GM19025 (cell line): Measurements from ENCODE around the gene DYNC1H1.

Experiments used
- ATAC-seq: cut with Tn5 transposase; IDR thresholded peaks from one replicate; pipeline ENCODE4 v1.9.1; 2021; ENCODE audit warnings: mild to moderate bottlenecking, low read depth, moderate library complexity; ENCODE audit not compliant: unreplicated experiment

DYNC1H1 gene

GRCh38 chr14:102085948-102086708, 121.8 kb downstream of the DYNC1H1 start:
- ATAC-seq = peak; percentile 8

DNA sequence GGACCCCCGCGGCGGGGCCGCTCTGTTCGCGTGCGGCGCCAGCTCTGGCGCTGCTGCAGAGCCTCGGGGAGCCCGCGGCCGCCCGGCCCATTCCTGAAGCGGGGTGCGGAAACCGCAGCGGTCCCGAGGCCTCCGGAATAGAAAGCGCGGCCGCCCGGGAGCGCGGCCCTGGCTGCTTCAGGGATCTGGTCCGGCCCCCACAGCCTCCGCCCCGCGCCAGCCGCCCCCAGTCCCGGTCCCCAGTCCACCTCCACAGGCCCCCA, 122.3 kb downstream of the DYNC1H1 start:
- no peak for ATAC-seq

- ATAC-seq = peak; percentile 81
Observed at GRCh38 chr14:102086972-102087761, 122.8 kb downstream of the DYNC1H1 start, which contains the start of gene HSP90AA1. TSS of gene HSP90AA1 (minus strand) at chr14:102087044. CDS start at chr14:102086378, 666 bp downstream.

GRCh38 chr14:102087762-102088011, 123.3 kb downstream of the DYNC1H1 start:
- no peak for ATAC-seq

GRCh38 chr14:102088012-102088792, 123.8 kb downstream of the DYNC1H1 start:
- no peak for ATAC-seq

GRCh38 chr14:102089621-102090343, 125.4 kb downstream of the DYNC1H1 start:
- no peak for ATAC-seq

DNA sequence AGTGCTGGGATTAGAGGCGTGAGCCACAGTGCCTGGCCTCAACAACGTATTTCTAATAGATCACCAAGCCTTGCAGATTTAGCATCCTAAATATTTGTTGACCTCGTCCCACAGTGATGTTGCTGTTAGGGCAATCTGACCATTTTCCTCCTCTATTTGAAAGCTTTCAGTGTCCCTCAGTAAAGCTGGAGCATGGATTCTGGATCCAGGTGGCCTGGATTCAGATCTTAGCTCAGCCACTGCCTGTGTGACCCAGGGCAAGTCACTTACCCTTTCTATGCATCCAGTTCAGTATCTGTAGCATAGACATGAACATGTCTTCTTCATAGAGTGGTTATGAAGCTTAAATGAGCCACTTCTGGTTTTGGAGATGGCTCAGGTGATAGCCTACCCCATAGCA, 126.3 kb downstream of the DYNC1H1 start:
- no peak for ATAC-seq

DNA sequence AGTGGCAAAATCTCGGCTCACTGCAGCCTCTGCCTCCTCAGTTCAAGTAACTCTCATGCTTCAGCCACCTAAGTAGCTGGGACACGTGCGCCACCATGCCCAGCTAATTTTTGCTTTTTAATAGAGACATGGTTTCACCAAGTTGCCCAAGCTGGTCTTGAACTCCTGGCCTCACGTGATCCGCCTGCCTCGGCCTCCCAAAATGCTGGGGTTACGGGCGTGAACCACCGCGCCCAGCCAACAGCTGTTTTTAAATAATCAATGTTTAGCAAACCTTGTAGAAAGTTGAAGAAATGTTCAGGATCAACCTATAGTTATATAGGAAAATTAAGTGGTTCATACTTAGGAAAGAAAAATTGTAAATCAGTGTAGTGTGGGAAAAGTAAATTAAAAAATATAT, 128.4 kb downstream of the DYNC1H1 start:
- ATAC-seq = no peak

DNA sequence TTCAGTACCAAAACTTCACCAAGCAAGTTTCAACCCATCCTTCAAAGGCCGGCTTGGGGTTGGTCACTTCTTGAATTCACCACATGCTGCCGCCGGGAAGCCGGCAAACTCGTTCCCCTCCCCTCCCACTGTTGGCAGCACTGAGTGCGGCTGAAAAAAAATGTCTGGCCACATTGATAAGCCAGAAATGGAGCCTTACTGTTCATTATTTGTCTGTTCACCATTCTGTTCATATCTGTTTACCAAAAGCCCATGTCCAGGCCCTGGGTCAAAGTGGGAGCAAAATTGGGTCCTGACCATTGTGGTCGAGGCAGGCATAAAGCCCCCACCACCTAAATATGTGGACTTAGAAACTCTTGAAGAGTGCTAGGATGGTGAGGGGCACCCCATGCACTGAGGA, 129.7 kb downstream of the DYNC1H1 start:
- ATAC-seq = no peak

- ATAC-seq = no peak
Observed at GRCh38 chr14:102095231-102095870, 131.0 kb downstream of the DYNC1H1 start.

GRCh38 chr14:102095871-102096568, 131.6 kb downstream of the DYNC1H1 start:
- no peak for ATAC-seq

DNA sequence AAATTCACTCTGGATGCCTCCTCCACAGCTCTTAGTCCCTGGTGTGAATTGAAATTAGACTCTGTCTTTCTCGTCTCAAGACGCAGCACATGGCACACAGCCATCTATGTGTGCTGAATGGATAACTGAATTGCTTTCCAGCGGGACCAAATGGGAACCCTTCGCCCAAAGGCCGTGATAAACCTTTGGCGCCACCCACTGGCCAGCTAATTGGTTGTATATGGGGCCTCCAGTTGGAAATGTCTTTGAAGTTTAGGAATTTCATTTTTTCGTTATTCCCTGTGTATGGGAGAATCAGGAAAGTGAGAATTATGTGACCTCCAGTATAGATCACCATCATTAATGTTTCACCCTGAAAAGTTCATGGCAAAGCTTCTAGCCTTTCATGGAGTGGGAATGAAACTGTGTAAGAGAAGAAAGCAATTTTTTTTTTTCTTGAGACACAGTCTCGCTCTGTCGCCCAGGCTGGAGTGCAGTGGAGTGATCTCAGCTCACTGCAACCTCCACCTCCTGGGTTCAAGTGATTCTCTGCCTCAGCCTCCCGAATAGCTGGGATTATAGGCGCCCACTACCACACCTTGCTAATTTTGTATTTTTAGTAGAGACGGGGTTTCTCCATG, 132.3 kb downstream of the DYNC1H1 start:
- ATAC-seq = no peak

DNA sequence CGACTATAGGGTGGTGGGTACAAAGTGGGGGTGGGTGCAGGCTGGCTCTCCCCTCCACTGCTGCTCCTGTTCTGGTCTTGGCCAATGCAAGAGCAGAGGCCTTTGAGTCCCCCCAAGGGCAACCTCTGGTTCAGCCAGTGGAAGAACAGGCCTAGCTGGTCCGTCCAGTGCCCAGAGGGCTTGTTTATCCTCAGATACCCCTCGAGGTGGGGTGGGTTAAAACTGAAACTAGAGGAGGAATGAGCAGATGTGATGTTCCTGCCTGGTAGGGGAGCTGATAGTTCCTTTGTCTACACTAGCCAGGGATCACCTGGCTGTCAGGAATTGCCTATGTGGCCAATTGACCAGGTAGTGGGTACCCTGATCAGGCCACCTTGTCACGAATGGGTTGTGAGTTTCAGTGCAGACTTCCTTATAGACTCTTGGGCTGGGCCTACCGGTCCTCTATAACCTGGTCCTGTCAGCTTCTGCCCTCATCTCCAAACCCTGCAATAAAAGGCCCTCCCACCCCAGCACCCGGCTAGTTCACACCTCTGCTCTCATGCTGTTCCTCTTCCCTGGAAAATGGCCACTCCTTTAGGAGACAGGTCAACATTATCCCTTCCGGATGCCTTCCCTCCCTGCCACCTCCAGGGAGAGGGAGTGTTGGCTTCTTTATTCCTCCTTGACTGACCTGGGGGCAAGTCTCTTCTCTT, 133.2 kb downstream of the DYNC1H1 start:
- ATAC-seq = no peak

DNA sequence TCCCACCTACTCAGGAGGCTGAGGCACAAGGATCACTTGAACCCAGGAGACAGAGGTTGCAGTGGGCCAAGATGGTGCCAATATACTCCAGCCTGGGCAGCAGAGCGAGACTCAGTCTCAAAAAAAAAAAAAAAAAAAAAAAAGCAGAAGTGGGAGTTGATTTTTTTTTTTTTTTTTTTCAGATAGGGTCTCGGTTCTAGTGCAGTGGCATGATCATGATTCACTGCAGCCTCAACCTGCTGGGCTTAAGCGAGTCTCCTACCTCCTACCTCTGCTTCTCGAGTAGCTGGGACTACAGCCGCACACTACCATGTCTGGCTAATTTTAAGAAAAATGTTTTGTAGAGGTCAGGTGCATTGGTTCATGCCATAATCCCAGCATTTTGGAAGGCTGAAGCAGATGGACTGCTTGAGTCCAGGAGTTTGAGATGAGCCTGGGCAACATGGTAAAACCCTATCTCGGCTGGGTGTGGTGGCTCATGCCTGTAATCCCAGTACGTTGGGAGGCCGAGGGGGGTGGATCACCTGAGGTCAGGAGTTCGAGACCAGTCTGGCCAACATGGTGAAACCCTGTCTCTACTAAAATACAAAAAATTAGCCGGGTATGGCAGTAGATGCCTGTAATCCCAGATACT, 138.8 kb downstream of the DYNC1H1 start:
- ATAC-seq = no peak

DNA sequence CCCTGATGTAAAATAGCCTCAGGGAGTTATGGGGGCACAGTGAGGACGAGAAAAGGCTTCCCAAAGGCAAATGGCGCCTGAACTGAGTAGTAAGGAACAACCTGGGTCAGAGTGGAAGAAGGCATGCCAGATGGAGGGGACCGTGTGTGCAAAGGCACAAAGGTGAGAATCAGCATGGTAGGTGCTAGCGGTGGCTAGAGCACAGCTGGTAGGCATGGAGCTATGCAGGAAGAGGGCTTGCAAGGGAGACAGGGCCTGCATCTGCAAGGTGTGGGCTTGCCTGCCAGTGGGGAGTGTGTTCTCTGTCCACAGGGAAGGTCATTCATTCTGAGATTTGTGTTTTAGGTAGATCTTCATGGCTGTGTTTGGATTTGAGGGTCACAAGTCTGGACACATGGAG, 141.0 kb downstream of the DYNC1H1 start:
- ATAC-seq = no peak
